ENCODE measurements around the gene ZNF830. TPM values are rescaled to one million over a fixed set of nuclear protein-coding genes. Genes with fewer than 3 reads are reported as not detected.
A peak's percentile ranks its signal among the peaks of the same experiment; 100 is the strongest.

The ZNF830 gene
- total RNA-seq, 2 donors from 2014 or later = 5.9 to 6.5 TPM

GRCh38 chr17:34974179-34974578 is 12.8 kb downstream of the ZNF830 start:
- Histone ChIP-seq H3K27ac (no peak overlapping the region), H3K27me3 (no peaks in the 10 kb centered on the region), H3K9me3 (no peaks in the 10 kb centered on the region), H3K4me1 (no peaks in the 10 kb centered on the region), H3K4me3 (no peak overlapping the region), H3K36me3 (replicated peaks in 1 of 2; ENCODE audit: insufficient read depth in 1 of 2, low read depth in 2 of 2) (no peaks in the 10 kb centered on the region)
- DNase-seq (no peak), ATAC-seq (no peak)
- intact Hi-C loops (cut with DNase I) = no loop called here
- 25 to 45% methylated on average over 2 of the region's 2 CpGs for WGBS, 2 donors
- TF ChIP-seq CTCF (IDR thresholded peaks at IDR 0.05) (no peak), POLR2A (IDR thresholded peaks at IDR 0.05) (no peak)

DNA sequence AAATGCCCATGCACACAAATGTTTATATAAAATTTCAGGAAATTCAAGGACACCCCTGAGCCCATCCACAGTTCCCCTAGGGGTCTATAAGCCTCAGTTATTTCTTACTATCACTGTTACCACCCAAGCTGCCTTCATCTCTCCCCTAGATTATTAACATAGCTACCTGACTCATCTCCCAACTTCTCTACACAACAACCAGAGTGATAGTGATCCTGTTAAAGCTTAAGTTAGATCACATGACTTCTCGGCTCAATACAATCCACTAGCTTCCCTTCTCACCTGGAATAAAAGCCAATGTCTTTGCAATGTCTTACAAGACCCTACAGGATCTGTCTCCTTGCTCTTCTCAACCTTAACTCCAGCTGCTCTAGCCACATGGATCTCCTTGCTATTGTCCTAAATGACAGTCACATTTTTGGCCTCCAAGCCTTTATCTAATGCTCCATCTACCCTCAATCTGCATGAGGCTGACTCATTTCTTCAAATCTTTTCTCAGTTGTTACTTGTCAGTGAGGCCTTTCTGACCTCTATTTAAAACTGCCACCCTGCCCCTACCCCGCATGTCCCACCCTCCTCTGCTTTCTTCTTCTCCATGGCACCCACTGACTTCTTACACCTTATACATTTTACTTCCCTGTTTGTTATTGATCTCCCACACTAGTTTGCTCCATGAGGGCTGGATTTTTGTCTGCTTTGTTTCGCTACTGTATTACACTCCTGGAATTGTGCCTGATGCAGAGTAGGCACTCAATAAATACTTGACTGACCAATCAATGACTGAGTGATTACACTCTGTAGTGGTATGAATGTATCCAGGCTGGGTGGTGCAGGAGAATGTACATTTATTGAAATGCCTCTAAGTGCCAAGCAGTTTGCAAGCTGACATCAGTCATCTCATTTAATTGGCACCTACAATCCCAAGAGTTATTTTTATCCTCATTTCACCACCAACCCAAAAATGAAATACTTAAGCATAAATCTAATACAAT is 13.8 kb downstream of the ZNF830 start:
- ATAC-seq (no peak), DNase-seq (no peak)
- no peaks in the 10 kb centered on the region for H3K9me3 ChIP-seq
- H3K36me3 ChIP-seq (replicated peaks in 1 of 2; ENCODE audit: insufficient read depth in 1 of 2, low read depth in 2 of 2) = no peaks in the 10 kb centered on the region
- H3K27me3 ChIP-seq = no peaks in the 10 kb centered on the region
- WGBS, 2 donors = 78 to 90% methylated on average over 3 of the region's 3 CpGs
- peaks cover 8% of the 10 kb centered on the region for H3K4me1 ChIP-seq
- TF ChIP-seq POLR2A (IDR thresholded peaks at IDR 0.05) (no peak), CTCF (IDR thresholded peaks at IDR 0.05) (no peak)
- H3K4me3 ChIP-seq = no peak overlapping the region
- intact Hi-C loops (cut with DNase I) = no loop called here
- no peak overlapping the region for H3K27ac ChIP-seq

GRCh38 chr17:34979153-34979552 is 17.8 kb downstream of the ZNF830 start:
- Histone ChIP-seq H3K9me3 (no peaks in the 10 kb centered on the region), H3K4me1 (peaks cover 29% of the 10 kb centered on the region), H3K27me3 (no peaks in the 10 kb centered on the region), H3K36me3 (replicated peaks in 1 of 2; ENCODE audit: insufficient read depth in 1 of 2, low read depth in 2 of 2) (no peaks in the 10 kb centered on the region), H3K27ac (no peak overlapping the region), H3K4me3 (no peak overlapping the region)
- intact Hi-C loops (cut with DNase I) = no loop called here
- 88 to 92% methylated on average over 7 of the region's 7 CpGs for WGBS, 2 donors
- DNase-seq (no peak), ATAC-seq (no peak)
- TF ChIP-seq POLR2A (IDR thresholded peaks at IDR 0.05) (no peak), CTCF (IDR thresholded peaks at IDR 0.05) (no peak)

- Histone ChIP-seq H3K4me1 (peaks cover 29% of the 10 kb centered on the region), H3K36me3 (replicated peaks in 1 of 2; ENCODE audit: insufficient read depth in 1 of 2, low read depth in 2 of 2) (no peaks in the 10 kb centered on the region), H3K27me3 (no peaks in the 10 kb centered on the region), H3K9me3 (no peaks in the 10 kb centered on the region), H3K4me3 (peak overlapping the region in 1 of 2 donors; percentile 65), H3K27ac (peak overlapping the region; percentile 96 to 97 (median 96))
- 22 to 23% methylated on average over 15 of the region's 15 CpGs for WGBS, 2 donors
- DNase-seq (no peak), ATAC-seq (no peak)
- no peak for TF ChIP-seq CTCF (IDR thresholded peaks at IDR 0.05)
- TF ChIP-seq POLR2A (IDR thresholded peaks at IDR 0.05) = no peak
- intact Hi-C loops (cut with DNase I) = no loop called here
These were observed 18.5 kb downstream of the ZNF830 start for GRCh38 chr17:34979650-34980352.

Data from body of pancreas (tissue), 4 donors.